Neural cell (in vitro differentiated cells): Measurements from ENCODE around the gene HDAC9.

Experiments
- EZH2 ChIP-seq: fragments of 200-600, 300-800 bp; shearing (Covaris generic), sonication (generic); IDR thresholded peaks from 2 replicates; pipeline ENCODE4 v1.6.1; 2014; ENCODE audit warnings: antibody characterized with exemption, low read length, borderline replicate concordance, mild to moderate bottlenecking; ENCODE audit not compliant: insufficient read depth, poor library complexity, severe bottlenecking
- TF ChIP-seq, protein P1 (sequence below): fragments of 450-650 bp; IDR thresholded peaks from 2 replicates; pipeline ENCODE4 v1.5.1; 2014; ENCODE audit warnings: antibody characterized with exemption, mild to moderate bottlenecking, moderate library complexity; ENCODE audit not compliant: poor library complexity, severe bottlenecking

DNA sequence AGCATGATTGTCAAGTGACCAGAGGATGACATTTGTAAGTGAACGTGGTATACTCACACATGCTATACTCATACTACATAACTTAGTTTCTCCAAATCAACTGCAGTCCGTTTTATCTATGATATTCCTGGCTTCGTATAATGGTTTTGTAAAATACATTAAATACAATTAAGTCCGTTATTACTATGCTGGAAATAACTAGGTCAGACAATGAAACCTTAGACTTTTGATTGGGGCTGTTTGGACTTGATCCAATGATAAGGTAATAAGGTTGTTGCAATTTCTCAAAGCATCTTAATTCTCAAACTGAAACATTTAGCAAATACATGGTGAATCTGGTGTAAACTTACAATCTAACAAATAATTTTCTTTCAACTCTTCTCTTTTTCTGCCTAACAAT is 504.9 kb downstream of the HDAC9 start:
- TF ChIP-seq, protein P1, sequence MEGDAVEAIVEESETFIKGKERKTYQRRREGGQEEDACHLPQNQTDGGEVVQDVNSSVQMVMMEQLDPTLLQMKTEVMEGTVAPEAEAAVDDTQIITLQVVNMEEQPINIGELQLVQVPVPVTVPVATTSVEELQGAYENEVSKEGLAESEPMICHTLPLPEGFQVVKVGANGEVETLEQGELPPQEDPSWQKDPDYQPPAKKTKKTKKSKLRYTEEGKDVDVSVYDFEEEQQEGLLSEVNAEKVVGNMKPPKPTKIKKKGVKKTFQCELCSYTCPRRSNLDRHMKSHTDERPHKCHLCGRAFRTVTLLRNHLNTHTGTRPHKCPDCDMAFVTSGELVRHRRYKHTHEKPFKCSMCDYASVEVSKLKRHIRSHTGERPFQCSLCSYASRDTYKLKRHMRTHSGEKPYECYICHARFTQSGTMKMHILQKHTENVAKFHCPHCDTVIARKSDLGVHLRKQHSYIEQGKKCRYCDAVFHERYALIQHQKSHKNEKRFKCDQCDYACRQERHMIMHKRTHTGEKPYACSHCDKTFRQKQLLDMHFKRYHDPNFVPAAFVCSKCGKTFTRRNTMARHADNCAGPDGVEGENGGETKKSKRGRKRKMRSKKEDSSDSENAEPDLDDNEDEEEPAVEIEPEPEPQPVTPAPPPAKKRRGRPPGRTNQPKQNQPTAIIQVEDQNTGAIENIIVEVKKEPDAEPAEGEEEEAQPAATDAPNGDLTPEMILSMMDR: no peak
- TF ChIP-seq EZH2: no peak
